T-helper 17 cell (primary cell): ENCODE data around the gene NSG1. TPM values are rescaled to one million over a fixed set of nuclear protein-coding genes. Genes with fewer than 3 reads are reported as not detected.

Experiments used
- ATAC-seq: fragments of 150-1000 bp; cut with Tn5 transposase; 2 replicates; pipeline ENCODE4 v1.10.0; 2021; ENCODE audit warnings: mild to moderate bottlenecking, moderate library complexity
- DNase-seq, 3 donors: peaks; one replicate each; pipeline versions ENCODE4 v3.0.0 to v3.0.0-alpha.2; 2020 to 2021
- H3K9me3 ChIP-seq: one replicate; pipeline ENCODE4 v1.7.0; 2013; ENCODE audit warnings: low read length, mild to moderate bottlenecking; ENCODE audit not compliant: control insufficient read depth, poor library complexity, severe bottlenecking
- H3K27ac Mint-ChIP-seq: one replicate; pipeline ENCODE4 v1.8.0; 2022; ENCODE audit warnings: mild to moderate bottlenecking, moderate library complexity, mixed read lengths
- H3K27me3 Mint-ChIP-seq: one replicate; pipeline ENCODE4 v1.8.0; 2022; ENCODE audit warnings: mixed read lengths
- H3K36me3 Mint-ChIP-seq: one replicate; pipeline ENCODE4 v1.8.0; 2022; ENCODE audit warnings: low read depth, mixed read lengths
- H3K4me1 Mint-ChIP-seq: one replicate; pipeline ENCODE4 v1.8.0; 2022; ENCODE audit warnings: mild to moderate bottlenecking, mixed read lengths
- H3K4me3 Mint-ChIP-seq: one replicate; pipeline ENCODE4 v1.8.0; 2022; ENCODE audit warnings: mild to moderate bottlenecking, moderate library complexity, mixed read lengths
- total RNA-seq, 4 donors: library from RNA in 2 of 4; stranded (reverse) in 2 of 4; gene quantifications; one replicate each; pipeline ENCODE4 v1.2.3 and lab custom pipeline; 2022 to 2026

The NSG1 gene
- total RNA-seq, 2 donors from 2014 or later = 13.1 to 50.9 TPM

GRCh38 chr4:4358093-4358854 lies 28.6 kb upstream of the NSG1 start:
- H3K9me3 ChIP-seq = no peaks in the 10 kb centered on the region
- ATAC-seq = no peak
- Mint-ChIP-seq H3K27me3 (peaks cover 33% of the 10 kb centered on the region), H3K36me3 (peaks cover 3% of the 10 kb centered on the region), H3K27ac (peak overlapping the region; percentile 37), H3K4me3 (no peak overlapping the region), H3K4me1 (peaks cover 5% of the 10 kb centered on the region)
- no peak for DNase-seq

DNA sequence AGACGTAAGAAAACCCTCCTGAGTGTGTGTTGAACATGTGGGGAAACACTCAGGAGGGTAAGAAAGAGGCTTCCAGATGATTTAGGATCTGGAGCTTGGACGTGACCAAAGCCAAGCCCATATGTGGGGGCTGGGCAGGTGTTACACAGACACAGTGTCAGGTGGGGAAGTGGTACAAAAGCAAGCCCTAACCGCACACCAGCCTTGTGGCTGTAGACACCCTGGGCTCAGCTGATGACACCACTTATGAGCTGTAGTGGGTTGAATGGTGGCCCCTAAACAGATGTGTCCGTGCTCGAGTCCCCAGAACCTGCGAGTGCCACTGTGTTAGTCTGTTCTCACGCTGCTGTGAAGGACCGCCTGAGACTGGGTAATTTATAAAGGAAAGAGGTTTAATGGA lies 25.0 kb upstream of the NSG1 start:
- H3K36me3 Mint-ChIP-seq = peaks cover 3% of the 10 kb centered on the region
- DNase-seq = no peak
- H3K4me3 Mint-ChIP-seq = no peak overlapping the region
- H3K9me3 ChIP-seq = no peaks in the 10 kb centered on the region
- H3K27me3 Mint-ChIP-seq = peaks cover 35% of the 10 kb centered on the region
- H3K4me1 Mint-ChIP-seq = peaks cover 2% of the 10 kb centered on the region
- peak overlapping the region; percentile 37 for H3K27ac Mint-ChIP-seq
- no peak for ATAC-seq

DNA sequence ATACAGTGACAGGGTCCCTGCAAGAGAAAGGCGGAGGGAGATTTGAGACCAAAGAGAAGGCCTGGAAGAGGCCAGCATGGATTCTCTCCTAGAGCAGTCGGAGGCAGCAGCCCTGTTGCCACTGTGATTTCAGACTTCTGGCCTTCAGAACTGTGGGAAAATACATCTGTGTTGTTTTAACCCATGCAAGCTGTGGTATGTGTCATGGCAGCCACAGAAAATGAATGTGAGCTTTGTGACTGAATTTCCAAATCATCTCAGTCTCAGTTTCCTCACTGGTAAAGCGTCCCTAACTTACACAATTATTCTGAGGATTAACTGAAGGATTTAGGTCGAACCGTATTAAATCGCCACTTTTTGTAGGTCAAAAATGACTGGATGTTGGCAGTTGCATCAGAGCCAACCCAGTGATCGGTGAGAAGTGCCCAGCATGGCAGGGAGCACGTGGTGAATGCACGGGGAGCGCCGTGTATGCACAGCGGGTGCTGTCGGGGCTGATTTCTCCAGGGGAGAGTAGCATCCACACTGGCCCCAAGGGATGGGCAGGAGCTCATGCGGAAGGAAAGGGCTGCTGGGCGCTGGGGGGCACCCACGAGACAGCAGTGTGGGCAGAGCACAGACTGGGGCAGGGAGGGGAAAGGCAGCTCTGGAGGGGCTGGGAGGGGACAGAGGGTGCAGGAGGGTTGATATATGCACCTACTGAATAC lies 23.8 kb upstream of the NSG1 start:
- H3K9me3 ChIP-seq = no peaks in the 10 kb centered on the region
- H3K27me3 Mint-ChIP-seq = peaks cover 28% of the 10 kb centered on the region
- no peaks in the 10 kb centered on the region for H3K4me1 Mint-ChIP-seq
- H3K36me3 Mint-ChIP-seq = no peaks in the 10 kb centered on the region
- H3K4me3 Mint-ChIP-seq = peak overlapping the region; percentile 22
- ATAC-seq = no peak
- no peak for DNase-seq
- no peak overlapping the region for H3K27ac Mint-ChIP-seq

GRCh38 chr4:4364061-4364460 lies 22.8 kb upstream of the NSG1 start:
- H3K27me3 Mint-ChIP-seq = peaks cover 28% of the 10 kb centered on the region
- no peaks in the 10 kb centered on the region for H3K4me1 Mint-ChIP-seq
- DNase-seq (no peak), ATAC-seq (no peak)
- H3K36me3 Mint-ChIP-seq = no peaks in the 10 kb centered on the region
- H3K27ac Mint-ChIP-seq = no peak overlapping the region
- no peaks in the 10 kb centered on the region for H3K9me3 ChIP-seq
- no peak overlapping the region for H3K4me3 Mint-ChIP-seq

GRCh38 chr4:4364486-4365208 lies 22.3 kb upstream of the NSG1 start:
- Mint-ChIP-seq H3K27ac (no peak overlapping the region), H3K4me1 (peaks cover 1% of the 10 kb centered on the region), H3K27me3 (peaks cover 28% of the 10 kb centered on the region), H3K4me3 (no peak overlapping the region), H3K36me3 (no peaks in the 10 kb centered on the region)
- H3K9me3 ChIP-seq = no peaks in the 10 kb centered on the region
- DNase-seq = no peak
- ATAC-seq = no peak

DNA sequence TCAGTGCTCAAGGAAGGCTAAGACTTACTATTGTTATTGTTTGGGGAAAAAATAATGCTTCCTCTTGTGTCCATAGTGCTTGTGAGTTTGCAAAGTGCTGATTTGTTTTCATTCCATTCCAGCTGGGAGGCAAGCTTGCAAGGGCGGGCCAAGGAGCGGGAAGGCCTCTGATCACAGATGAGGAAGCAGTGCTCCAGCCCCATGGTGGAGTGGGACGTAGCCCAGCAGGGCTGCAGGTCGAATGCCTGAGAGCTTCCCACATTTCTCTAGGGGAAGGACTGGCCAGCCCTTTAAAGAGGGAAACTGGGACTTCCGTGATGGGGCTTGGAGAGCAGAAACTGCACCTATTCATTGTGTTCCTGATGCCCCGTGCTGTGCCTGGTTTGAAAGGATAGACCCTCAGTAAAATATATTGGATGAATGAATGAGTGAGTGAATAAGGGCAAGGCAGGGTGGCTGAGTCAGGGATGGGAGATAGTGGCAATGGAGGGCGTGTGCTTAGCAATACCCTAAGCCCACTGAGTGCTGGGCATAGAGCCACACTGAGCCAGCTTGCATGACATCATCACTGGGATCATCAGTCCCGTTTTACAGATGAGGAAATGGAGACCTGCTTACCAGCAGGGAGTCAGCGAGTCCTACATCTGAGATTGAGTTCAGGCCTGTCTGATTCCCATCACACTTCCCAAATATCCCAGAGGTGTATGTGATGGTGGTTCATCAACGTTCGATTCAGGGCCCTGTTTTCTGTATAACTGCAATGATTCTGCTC lies 17.9 kb upstream of the NSG1 start:
- H3K27ac Mint-ChIP-seq = no peak overlapping the region
- H3K27me3 Mint-ChIP-seq = peaks cover 13% of the 10 kb centered on the region
- DNase-seq = no peak
- no peak for ATAC-seq
- peaks cover 2% of the 10 kb centered on the region for H3K4me1 Mint-ChIP-seq
- H3K36me3 Mint-ChIP-seq = peaks cover 2% of the 10 kb centered on the region
- no peaks in the 10 kb centered on the region for H3K9me3 ChIP-seq
- no peak overlapping the region for H3K4me3 Mint-ChIP-seq

DNA sequence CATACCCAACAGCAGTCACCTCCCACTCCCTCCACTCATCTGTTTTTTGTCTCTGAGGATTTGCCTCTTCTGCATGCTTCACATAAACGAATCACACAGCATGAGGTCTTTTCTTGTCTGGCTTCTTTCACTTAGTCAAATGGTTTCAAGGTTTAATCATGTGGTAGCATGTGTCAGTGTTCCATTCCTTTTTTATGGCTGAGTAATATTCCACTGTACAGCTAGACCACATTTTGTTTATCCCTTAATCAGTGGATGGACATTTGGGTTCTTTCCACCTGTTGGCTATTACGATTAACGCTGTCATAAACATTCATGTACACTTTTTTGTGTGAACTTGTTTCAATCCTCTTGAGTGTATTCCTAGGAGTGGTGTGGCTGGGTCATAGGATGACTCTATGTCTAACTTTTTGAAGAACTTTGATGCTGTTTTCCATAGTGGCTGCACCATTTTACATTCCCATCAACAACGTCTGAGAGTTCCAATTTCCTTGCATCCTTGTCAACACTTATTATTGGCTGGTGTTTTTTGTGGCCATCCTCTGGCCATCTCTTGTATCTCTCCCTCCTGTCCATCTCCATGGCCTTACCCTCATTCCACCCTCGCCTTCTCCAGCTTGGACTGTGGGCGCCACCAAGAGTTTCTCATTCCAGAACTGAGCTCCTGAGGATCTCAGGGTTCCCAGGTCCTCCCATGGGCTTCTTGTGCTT lies 12.4 kb upstream of the NSG1 start:
- ATAC-seq (no peak), DNase-seq (no peak)
- Mint-ChIP-seq H3K27ac (no peak overlapping the region), H3K27me3 (peaks cover 17% of the 10 kb centered on the region), H3K4me1 (peaks cover 5% of the 10 kb centered on the region), H3K4me3 (no peak overlapping the region), H3K36me3 (peaks cover 4% of the 10 kb centered on the region)
- H3K9me3 ChIP-seq = no peaks in the 10 kb centered on the region

DNA sequence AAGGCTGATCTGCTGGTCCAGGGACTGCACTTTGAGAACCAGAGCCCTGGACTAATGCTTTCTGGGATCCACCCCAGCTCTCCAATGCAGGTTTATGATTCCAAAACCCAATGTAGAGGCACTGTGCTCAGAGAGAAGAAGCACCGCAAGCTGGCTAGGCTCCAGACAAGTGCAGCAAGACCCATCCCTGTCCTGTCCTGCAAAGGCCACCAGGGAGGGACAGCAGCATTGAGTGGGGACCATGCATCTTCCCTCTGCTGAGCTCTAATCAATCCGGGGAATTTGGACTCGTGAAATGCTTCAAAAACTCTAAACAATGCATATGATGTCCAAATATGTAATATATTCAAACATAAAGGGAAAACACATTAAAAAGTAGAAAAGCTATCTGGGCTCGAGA lies 10.8 kb upstream of the NSG1 start:
- Mint-ChIP-seq H3K27ac (no peak overlapping the region), H3K4me3 (no peak overlapping the region)

GRCh38 chr4:4377191-4377590 lies 9.7 kb upstream of the NSG1 start:
- peaks cover 4% of the 10 kb centered on the region for H3K4me1 Mint-ChIP-seq
- H3K36me3 Mint-ChIP-seq = peaks cover 4% of the 10 kb centered on the region
- DNase-seq (no peak), ATAC-seq (no peak)
- H3K27me3 Mint-ChIP-seq = peaks cover 14% of the 10 kb centered on the region
- no peaks in the 10 kb centered on the region for H3K9me3 ChIP-seq
- no peak overlapping the region for H3K4me3 Mint-ChIP-seq
- no peak overlapping the region for H3K27ac Mint-ChIP-seq

More for the DNA sequence above, 10.8 kb upstream of the NSG1 start:
- Mint-ChIP-seq H3K4me1 (peaks cover 4% of the 10 kb centered on the region), H3K27me3 (peaks cover 17% of the 10 kb centered on the region), H3K36me3 (peaks cover 4% of the 10 kb centered on the region)
- no peaks in the 10 kb centered on the region for H3K9me3 ChIP-seq
- ATAC-seq = no peak
- no peak for DNase-seq

DNA sequence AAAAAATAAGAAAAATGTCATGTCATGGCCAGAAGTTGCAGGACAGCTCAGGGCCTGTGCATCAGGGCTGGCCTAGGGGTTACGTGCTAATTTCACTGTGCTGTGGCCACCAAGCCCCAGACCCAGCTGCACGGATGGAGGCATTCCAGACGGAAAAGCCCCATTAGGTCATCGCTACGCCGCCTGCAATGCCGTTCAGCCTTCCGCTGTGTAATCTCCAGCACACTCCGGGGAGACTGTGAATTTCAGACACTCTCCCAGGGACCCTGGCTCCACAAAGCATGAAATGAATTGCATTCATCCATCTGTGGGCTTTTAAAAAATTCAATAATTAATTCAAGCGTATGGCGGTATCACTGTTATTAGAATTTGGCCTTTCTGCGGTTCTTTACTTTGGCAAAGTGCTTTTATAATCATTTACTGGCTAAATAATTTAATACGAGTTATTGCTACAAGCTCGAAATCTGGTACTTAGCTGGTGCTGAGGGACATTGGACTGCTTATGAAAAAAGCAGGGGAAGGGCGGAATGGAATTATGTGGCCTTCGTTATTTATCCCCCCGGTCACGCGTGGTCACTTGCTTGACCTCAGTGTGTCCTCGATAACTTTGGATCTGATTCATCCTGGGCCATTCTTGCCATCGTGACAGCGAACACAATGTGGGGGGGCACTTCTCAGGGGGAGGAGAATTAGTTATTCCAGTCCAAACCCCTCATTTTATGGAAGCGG lies 9.0 kb upstream of the NSG1 start:
- no peaks in the 10 kb centered on the region for H3K9me3 ChIP-seq
- Mint-ChIP-seq H3K27ac (no peak overlapping the region), H3K4me1 (peaks cover 4% of the 10 kb centered on the region), H3K27me3 (peaks cover 16% of the 10 kb centered on the region), H3K4me3 (no peak overlapping the region), H3K36me3 (peaks cover 2% of the 10 kb centered on the region)
- ATAC-seq = no peak
- DNase-seq = no peak

GRCh38 chr4:4379540-4380087 lies 7.3 kb upstream of the NSG1 start:
- DNase-seq (no peak), ATAC-seq (no peak)
- H3K9me3 ChIP-seq = no peaks in the 10 kb centered on the region
- H3K4me1 Mint-ChIP-seq = peaks cover 10% of the 10 kb centered on the region
- H3K4me3 Mint-ChIP-seq = no peak overlapping the region
- H3K27me3 Mint-ChIP-seq = peaks cover 16% of the 10 kb centered on the region
- no peak overlapping the region for H3K27ac Mint-ChIP-seq
- H3K36me3 Mint-ChIP-seq = peaks cover 2% of the 10 kb centered on the region

GRCh38 chr4:4383085-4383484 lies 3.8 kb upstream of the NSG1 start:
- no peaks in the 10 kb centered on the region for H3K9me3 ChIP-seq
- Mint-ChIP-seq H3K27me3 (peaks cover 8% of the 10 kb centered on the region), H3K27ac (no peak overlapping the region), H3K4me3 (no peak overlapping the region), H3K36me3 (no peaks in the 10 kb centered on the region), H3K4me1 (peaks cover 18% of the 10 kb centered on the region)
- DNase-seq (no peak), ATAC-seq (no peak)
